SU-DHL-6 (cell line): ENCODE results near the gene TGFB2.

Experiments
- CTCF ChIP-seq: fragments of 200-600 bp; sonication (generic); IDR thresholded peaks from one replicate; pipeline ENCODE4 v1.5.1; 2017; ENCODE audit warnings: antibody characterized with exemption, mild to moderate bottlenecking, low read length, moderate library complexity; ENCODE audit not compliant: insufficient read depth, poor library complexity, severe bottlenecking
- EZH2phosphoT487 ChIP-seq: fragments of 200-600 bp; sonication (generic), shearing (Covaris generic); conservative IDR thresholded peaks from 2 replicates; pipeline ENCODE4 v1.6.1; 2018; ENCODE audit warnings: mild to moderate bottlenecking, antibody characterized with exemption, low read length, moderate library complexity, mixed read lengths

- TF ChIP-seq CTCF (no peak), EZH2phosphoT487 (no peak)
These were observed 21.4 kb upstream of the TGFB2 start for GRCh38 chr1:218323568-218324225.
